GM23248 (cell line): ENCODE data around the gene KCNK5. TPM values are rescaled to one million over a fixed set of nuclear protein-coding genes. Genes with fewer than 3 reads are reported as not detected.

Source experiments
- DNase-seq: peaks from one replicate; pipeline ENCODE4 v3.0.0-alpha.2; 2015
- H2AFZ ChIP-seq: fragments of 200-600 bp; sonication (generic); 2 replicates; pipeline ENCODE4 v1.6.1; 2016; ENCODE audit warnings: antibody characterized with exemption
- H3F3A ChIP-seq: fragments of 200-600 bp; sonication (generic); 2 replicates; pipeline ENCODE4 v1.6.1; 2016; ENCODE audit warnings: mild to moderate bottlenecking, antibody characterized with exemption, mixed run types; ENCODE audit not compliant: insufficient read depth
- H3K27ac ChIP-seq: fragments of 200-600 bp; sonication (generic); 2 replicates; pipeline ENCODE4 v1.5.1; 2016; ENCODE audit warnings: mild to moderate bottlenecking
- H3K27me3 ChIP-seq: fragments of 200-600 bp; sonication (generic); replicated peaks from 2 replicates; pipeline ENCODE4 v1.6.1; 2016; ENCODE audit warnings: mild to moderate bottlenecking; ENCODE audit not compliant: insufficient read depth
- H3K36me3 ChIP-seq: fragments of 200-600 bp; sonication (generic); 2 replicates; pipeline ENCODE4 v1.6.1; 2016; ENCODE audit warnings: low read depth, mild to moderate bottlenecking
- H3K4me1 ChIP-seq: fragments of 200-600 bp; sonication (generic); 2 replicates; pipeline ENCODE4 v1.6.1; 2016; ENCODE audit warnings: mild to moderate bottlenecking; ENCODE audit not compliant: insufficient read depth
- H3K4me2 ChIP-seq: fragments of 200-600 bp; sonication (generic); one replicate; pipeline ENCODE4 v1.6.1; 2016; ENCODE audit warnings: mild to moderate bottlenecking; ENCODE audit not compliant: unreplicated experiment
- H3K4me3 ChIP-seq: fragments of 200-600 bp; sonication (generic); 2 replicates; pipeline ENCODE4 v1.5.1; 2016; ENCODE audit warnings: mild to moderate bottlenecking
- H3K79me2 ChIP-seq: fragments of 200-600 bp; sonication (generic); 2 replicates; pipeline ENCODE4 v1.6.1; 2016; ENCODE audit warnings: mild to moderate bottlenecking; ENCODE audit not compliant: insufficient read depth
- H3K9ac ChIP-seq: fragments of 200-600 bp; sonication (generic); 2 replicates; pipeline ENCODE4 v1.6.1; 2016; ENCODE audit warnings: mild to moderate bottlenecking
- H3K9me2 ChIP-seq: fragments of 200-600 bp; sonication (generic); 2 replicates; pipeline ENCODE4 v1.6.1; 2016; ENCODE audit warnings: mixed run types, mild to moderate bottlenecking, moderate library complexity; ENCODE audit not compliant: insufficient read depth
- H3K9me3 ChIP-seq: fragments of 200-600 bp; sonication (generic); one replicate; pipeline ENCODE4 v1.6.1; 2017; ENCODE audit warnings: low read depth
- H4K20me1 ChIP-seq: fragments of 200-600 bp; sonication (generic); 2 replicates; pipeline ENCODE4 v1.6.0; 2016; ENCODE audit not compliant: insufficient read depth
- EZH2 ChIP-seq: fragments of 200-600 bp; sonication (generic); IDR thresholded peaks from 2 replicates; pipeline ENCODE4 v1.6.1; 2018; ENCODE audit warnings: antibody characterized with exemption, mild to moderate bottlenecking; ENCODE audit not compliant: insufficient read depth, poor library complexity, severe bottlenecking
- EZH2phosphoT487 ChIP-seq: fragments of 200-600 bp; sonication (generic); IDR thresholded peaks from 2 replicates; pipeline ENCODE4 v1.6.1; 2018; ENCODE audit warnings: antibody characterized with exemption, moderate library complexity, mild to moderate bottlenecking, low read depth; ENCODE audit not compliant: insufficient read depth
- WGBS, 2 experiments: methylation state at CpG; one replicate each; pipeline ENCODE4 v1.1.6; 2015 to 2017; ENCODE audit warnings: low lambda C conversion rate in 2 of 2, low coverage in 1 of 2; ENCODE audit errors: missing lambda C conversion rate in 2 of 2; 5-methylcytosine and 5-hydroxymethylcytosine counted together
- in situ Hi-C: fragments of 300-500 bp; cut with MboI; formaldehyde crosslinking; loops from 2 replicates; pipeline ENCODE4 v1.15.0; 2020
- polyA plus RNA-seq: library from polyadenylated mRNA; unstranded; fragments of >200 nt; fragmentation: Nextera tagmentation; extraction: Ambion mirVana; gene quantifications from 2 replicates; pipeline ENCODE4 v1.2.1, GENCODE V29; 2016
- total RNA-seq: library from RNA; depleted of rRNA; stranded (reverse); fragments of >200 nt; shearing (Covaris generic); gene quantifications from 2 replicates; pipeline ENCODE4 v1.2.3, GENCODE V29; 2014

KCNK5 gene
- total and polyA plus RNA-seq, 2 experiments from 2014 or later = not detected

DNA sequence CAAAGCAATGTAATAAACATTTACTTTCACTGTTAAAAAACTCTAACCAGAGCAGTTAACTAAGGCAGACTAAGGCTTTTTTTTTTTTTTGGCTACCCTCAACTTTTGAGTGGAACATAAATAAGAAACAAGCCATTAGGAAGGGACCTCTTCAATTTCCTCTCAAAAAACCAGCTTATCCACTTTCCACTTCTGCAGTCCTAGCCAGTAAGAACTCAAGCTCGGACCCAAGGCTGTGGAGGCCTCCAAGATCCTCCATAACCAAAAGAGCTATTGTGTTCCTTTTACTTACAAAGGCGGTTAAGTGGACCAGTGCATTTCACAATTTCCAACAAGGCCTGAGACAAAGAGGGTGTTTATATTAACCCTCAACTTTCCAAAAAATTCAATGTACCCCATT, 5.3 kb downstream of the KCNK5 start:
- TF ChIP-seq EZH2 = no peak
- no peaks in the 10 kb centered on the region for H3F3A ChIP-seq
- in situ Hi-C loops = no loop called here

DNA sequence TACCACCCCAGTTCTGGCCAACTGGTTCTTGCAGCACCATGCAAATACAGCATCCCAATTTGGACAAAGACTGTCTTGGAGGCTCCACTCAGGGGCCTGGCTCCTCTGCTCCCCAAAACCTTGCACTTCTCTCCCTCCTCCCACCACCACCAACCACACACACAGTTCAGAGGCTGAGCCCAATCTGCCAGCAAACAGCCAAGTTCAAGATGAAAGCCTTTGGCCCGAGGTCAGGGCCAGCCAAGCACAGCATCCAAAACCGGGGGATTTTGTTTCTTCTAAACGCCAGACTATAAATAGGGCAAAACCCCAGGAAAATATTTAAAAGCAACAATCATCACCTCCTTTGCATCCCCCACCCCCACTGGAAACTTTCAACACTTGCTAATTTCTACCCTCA, 5.7 kb downstream of the KCNK5 start:
- H3K27ac ChIP-seq = no peak overlapping the region
- H2AFZ ChIP-seq = no peak overlapping the region
- no peaks in the 10 kb centered on the region for H3K4me1 ChIP-seq
- no peaks in the 10 kb centered on the region for H3K9me2 ChIP-seq
- no peak for TF ChIP-seq EZH2phosphoT487
- no peak overlapping the region for H3K9ac ChIP-seq
- in situ Hi-C loops = no loop called here
- H3F3A ChIP-seq = no peaks in the 10 kb centered on the region
- H3K4me2 ChIP-seq = no peak overlapping the region
- WGBS, 2 experiments = 2% methylated on average over 3 of the region's 3 CpGs
- no peak overlapping the region for H3K4me3 ChIP-seq
- no peaks in the 10 kb centered on the region for H3K36me3 ChIP-seq
- DNase-seq = no peak
- no peaks in the 10 kb centered on the region for H3K9me3 ChIP-seq
- peaks cover 12% of the 10 kb centered on the region; the same call in 1 of the 2 replicates for H3K27me3 ChIP-seq
- no peaks in the 10 kb centered on the region for H4K20me1 ChIP-seq
- H3K79me2 ChIP-seq = no peaks in the 10 kb centered on the region

More for the DNA sequence above, 5.3 kb downstream of the KCNK5 start:
- no peaks in the 10 kb centered on the region for H3K36me3 ChIP-seq
- peaks cover 12% of the 10 kb centered on the region; the same call in 1 of the 2 replicates for H3K27me3 ChIP-seq
- no peak overlapping the region for H2AFZ ChIP-seq
- H3K79me2 ChIP-seq = no peaks in the 10 kb centered on the region
- H4K20me1 ChIP-seq = no peaks in the 10 kb centered on the region
- H3K9ac ChIP-seq = no peak overlapping the region
- H3K9me2 ChIP-seq = no peaks in the 10 kb centered on the region
- DNase-seq = no peak
- no peak overlapping the region for H3K4me2 ChIP-seq
- H3K27ac ChIP-seq = no peak overlapping the region
- no peaks in the 10 kb centered on the region for H3K9me3 ChIP-seq
- H3K4me3 ChIP-seq = no peak overlapping the region
- 23 to 24% methylated on average over 2 of the region's 2 CpGs for WGBS, 2 experiments
- H3K4me1 ChIP-seq = no peaks in the 10 kb centered on the region

DNA sequence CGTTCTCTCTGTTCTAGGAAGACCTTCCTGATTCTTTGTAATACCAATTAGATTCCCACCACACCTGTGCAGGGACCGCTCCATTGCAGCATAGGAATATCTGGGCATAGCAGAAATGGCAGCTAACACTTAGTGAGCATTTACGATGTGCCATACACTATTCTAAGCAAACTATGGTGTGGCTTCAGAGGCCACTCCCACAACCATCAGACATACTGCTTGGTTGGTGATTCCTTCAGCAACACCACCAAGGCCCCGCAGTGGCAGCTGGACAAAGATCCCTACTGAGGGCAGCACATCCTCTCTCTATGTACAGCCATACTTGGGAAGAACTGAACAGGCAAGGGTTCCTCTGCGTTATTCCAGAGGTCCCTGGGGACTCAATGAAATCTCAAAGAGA, 6.2 kb downstream of the KCNK5 start:
- H3K9me2 ChIP-seq = no peaks in the 10 kb centered on the region
- H3K9me3 ChIP-seq = no peaks in the 10 kb centered on the region
- H2AFZ ChIP-seq = no peak overlapping the region
- no peaks in the 10 kb centered on the region for H3K4me1 ChIP-seq
- WGBS, 2 experiments = 56 to 64% methylated on average over 5 of the region's 5 CpGs
- peaks cover 10% of the 10 kb centered on the region; the same call in 1 of the 2 replicates for H3K27me3 ChIP-seq
- no peaks in the 10 kb centered on the region for H3K79me2 ChIP-seq
- no peak overlapping the region for H3K9ac ChIP-seq
- DNase-seq = no peak
- no peaks in the 10 kb centered on the region for H4K20me1 ChIP-seq
- no peak overlapping the region for H3K4me3 ChIP-seq
- H3F3A ChIP-seq = no peaks in the 10 kb centered on the region
- no peak overlapping the region for H3K4me2 ChIP-seq
- in situ Hi-C loops = no loop called here
- TF ChIP-seq EZH2phosphoT487 = no peak
- no peak for TF ChIP-seq EZH2
- H3K27ac ChIP-seq = no peak overlapping the region
- no peaks in the 10 kb centered on the region for H3K36me3 ChIP-seq

DNA sequence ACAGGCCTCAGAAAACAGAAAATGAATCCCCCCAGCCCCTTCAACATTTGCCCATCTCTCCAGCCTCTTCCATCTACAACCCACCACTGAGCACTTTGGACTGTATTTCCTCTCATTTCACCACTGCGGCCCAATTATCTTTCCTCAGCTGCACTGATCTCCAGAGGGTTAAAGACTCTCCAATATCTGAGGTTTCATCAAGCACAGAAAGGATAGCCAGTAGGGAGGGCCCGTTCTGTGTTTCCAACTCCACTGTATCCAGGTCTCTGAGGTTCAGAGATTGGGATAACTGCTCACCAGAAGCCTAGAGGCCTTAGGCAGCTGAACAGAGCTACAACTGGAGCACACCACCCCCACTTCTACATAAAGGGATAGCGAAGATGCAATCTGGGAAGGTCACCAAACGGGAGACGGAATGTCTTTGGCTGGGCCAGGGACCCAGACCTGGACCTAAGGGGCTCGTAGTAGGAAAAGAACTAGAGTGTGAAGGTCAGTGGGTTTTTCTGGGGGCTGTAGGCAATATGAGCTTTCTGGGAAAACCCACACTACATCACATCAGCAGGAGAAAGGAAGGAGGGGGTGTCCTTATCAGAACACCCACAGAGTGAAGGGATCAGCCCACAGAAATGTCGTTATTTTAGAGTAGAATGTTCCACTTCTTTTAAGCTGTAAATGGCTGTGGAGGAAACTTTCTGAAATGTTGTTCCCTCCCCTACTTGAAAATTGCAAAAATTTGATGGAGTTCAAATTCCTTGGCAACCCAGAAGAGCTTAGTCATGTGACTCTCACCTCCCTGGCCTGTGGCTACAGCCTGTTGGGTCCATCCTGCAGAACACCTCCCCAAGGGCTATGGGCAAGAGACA, 7.3 kb downstream of the KCNK5 start:
- no peaks in the 10 kb centered on the region for H3K9me3 ChIP-seq
- in situ Hi-C loops = no loop called here
- H3F3A ChIP-seq = no peaks in the 10 kb centered on the region
- H3K9me2 ChIP-seq = no peaks in the 10 kb centered on the region
- H3K79me2 ChIP-seq = no peaks in the 10 kb centered on the region
- H3K9ac ChIP-seq = no peak overlapping the region
- H3K36me3 ChIP-seq = no peaks in the 10 kb centered on the region
- 49 to 52% methylated on average over 7 of the region's 7 CpGs for WGBS, 2 experiments
- H4K20me1 ChIP-seq = no peaks in the 10 kb centered on the region
- no peaks in the 10 kb centered on the region for H3K4me1 ChIP-seq
- TF ChIP-seq EZH2phosphoT487 (no peak), EZH2 (no peak)
- no peak overlapping the region for H3K4me2 ChIP-seq
- DNase-seq = no peak
- no peaks in the 10 kb centered on the region; the same call in 1 of the 2 replicates for H3K27me3 ChIP-seq
- H3K27ac ChIP-seq = no peak overlapping the region
- H3K4me3 ChIP-seq = no peak overlapping the region
- H2AFZ ChIP-seq = no peak overlapping the region
